ENCODE data around the gene CD6.

The CD6 gene

DNA sequence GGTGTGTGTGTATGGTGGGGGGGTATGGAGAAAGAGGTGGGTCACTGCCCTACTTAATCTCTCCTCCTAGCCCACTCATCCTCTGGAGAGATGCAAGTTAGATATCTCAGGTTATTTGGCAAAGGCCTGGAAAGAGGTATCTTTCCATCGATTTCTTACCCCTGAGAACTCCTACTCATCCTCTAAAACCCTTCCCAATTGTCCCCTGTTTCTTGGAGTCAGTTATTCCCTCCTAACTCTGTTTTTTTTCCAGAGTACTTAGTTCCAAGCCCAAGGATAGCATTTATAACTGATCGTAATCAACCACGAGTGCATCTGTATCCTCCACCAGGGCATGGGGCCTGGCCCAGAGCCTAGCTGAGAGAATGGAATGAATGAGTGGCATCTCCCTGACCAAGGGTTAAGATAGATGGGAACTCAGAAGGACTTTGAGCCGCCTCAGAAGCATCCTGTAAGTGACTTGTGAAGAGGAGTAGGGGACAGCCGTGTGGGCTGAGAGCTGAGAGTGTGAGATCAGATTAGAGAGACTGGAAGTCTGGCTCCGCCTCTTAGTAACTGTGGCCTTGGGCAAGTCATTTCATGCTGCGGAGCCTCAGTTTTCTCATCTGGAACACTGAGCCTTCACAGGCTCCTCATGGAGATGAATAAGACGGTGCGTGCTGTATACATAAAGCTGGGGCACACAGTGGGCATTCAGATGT lies 16.2 kb downstream of the CD6 start:
- DNase-seq, result no peak

DNA sequence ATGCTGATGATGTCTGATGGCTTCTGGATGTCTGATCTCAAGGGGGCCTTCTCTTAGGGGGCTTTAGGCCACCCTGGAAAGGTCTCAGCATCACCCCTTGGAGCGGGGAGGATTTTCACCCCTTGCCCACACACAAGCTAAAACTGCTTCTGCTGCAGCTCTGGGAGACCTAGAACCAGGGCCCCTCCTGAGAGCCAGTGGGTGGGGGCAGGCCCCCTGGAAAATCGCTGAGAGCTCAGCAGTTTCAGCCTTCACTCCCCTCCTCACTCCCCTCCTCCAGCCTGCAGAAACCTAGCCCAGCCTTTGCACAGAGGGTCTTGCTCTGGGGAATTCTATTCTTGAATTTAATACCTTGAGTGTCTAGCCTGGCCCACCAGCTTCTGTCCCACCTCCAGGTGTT lies 17.2 kb downstream of the CD6 start:
- DNase-seq, result no peak

DNA sequence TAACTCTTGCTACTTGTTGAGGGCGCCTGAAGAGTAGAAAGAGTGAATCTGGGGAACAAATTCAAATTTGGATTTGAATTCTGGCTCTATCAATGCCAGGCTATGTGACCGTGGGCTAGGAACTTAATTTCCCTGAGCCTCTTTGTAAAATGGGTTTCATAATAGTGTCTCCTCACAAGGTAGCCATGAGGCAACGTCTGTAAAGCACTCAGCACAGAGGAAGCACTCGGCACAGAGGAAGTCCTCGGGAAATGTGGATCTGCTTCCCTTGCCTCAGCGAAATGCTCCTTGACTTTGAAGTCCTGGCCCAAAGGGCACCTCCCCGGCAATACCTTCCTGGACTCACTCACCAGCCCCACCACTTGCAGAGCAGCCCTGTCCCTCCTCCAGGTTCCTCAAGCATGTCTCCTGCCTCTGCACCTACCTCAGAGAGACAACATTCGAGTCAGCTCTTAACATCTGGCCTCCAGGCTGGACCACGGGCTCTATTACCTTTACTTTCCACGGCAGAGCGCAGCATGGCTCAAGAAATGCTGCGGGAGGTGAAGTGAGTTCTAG lies 17.7 kb downstream of the CD6 start:
- no peak for DNase-seq

DNA sequence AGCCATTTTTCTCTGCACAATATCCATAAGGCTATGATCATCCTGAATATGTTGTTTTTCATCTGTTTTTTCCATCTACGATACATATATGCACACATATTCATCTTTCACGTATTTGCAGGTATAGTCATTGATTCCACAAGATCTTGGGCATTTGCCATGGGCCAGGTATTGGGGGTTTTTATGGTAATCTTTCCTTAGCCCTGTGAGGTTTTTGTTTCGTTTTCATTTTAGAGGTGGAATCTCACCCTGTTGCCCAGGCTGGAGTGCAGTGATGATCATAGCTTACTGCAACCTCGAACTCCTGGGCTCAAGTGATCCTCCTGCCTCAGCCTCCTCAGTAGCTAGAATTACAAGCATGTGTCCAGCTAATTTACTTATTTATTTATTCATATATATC lies 20.0 kb downstream of the CD6 start:
- DNase-seq, result no peak

DNA sequence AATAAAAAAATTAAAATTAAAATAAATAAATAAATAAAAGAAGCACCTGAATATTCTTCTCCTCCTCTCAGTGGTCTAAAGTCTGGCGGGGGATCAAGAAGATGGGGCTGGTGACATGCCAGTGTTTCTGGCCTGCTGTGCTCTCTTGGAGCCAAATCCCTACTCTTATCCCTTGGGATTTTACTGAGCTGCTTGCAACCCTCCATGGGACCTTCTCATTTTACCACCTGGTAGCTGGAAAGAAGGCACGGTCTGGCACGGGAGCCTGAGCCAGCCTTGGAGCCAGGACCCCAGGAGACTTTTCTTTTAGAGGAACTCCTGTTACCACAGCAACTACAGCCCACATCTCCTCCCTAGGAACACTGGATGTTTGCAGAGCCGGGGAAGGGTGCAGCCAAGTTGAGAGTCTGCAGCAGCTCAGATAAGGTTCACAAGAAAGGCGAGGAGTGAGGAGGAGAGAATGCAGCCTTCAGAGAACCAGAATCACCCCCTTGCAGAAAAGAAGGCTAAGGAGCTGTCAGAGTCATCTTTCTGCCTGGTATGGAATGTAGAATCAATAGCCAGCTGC lies 21.4 kb downstream of the CD6 start:
- no peak for DNase-seq

DNA sequence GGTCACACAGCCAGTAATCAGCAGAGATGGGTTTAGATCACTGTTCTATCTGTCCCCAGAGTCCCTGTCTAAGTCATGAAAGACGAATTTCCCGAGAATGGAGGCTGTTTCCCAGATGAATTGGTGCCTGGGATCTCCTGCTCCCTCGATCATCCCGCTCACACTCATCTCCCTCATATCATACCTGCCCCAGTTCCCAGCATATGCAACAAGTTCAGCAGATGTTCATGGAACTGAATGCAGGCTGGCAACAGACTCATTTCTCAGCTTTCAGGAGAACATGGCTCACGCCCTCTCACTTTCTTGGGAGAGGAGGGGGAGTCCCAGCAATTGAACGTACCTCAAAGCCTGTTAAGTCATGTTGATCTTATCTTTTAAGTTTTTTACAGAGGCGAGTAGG lies 22.1 kb downstream of the CD6 start:
- DNase-seq, result no peak

DNA sequence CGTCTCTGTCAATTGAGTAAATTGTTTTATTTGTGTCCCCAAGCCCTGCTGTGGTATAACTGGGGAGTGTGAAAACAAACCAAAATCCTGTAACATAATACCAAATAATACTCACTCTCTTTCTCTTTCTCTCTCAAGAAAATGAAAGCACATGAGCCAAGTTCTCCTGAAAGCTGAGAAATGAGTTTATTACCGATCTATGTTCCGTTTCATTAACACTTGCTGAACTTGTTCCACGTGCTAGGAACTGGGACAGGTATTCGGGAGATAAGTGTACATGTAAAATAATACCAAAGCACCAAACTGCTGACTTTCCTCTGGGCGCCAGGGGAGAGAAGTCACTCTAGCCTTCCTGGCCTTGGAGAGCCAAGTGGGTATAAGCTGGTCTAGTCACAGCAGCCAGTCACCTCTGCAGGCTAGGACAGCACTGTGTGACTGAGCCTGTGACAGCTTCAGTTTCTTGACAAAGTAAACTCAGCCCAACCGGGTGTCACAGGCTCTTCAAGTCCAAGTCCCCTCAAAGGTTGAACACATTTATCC lies 23.1 kb downstream of the CD6 start:
- DNase-seq, result no peak

DNA sequence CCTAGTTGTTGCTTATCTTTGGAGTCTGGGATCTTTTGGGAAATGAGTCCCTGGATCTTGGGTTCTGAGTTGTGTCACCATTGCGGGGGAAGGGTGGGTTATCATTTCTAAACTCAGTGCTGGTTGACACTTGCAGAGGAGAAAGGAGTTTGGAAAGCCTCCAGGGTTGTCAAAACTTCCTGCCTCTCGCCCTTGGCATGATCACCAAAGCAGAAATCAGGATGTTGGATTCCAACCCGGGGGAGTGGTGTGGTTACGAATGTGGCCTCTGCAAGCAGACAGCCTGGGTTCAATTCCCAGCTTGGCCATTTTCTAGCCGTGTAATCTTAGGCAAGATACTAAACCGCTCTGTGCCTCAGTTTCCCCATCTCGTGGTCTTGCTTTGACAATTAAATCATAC lies 24.3 kb downstream of the CD6 start:
- no peak for DNase-seq

DNA sequence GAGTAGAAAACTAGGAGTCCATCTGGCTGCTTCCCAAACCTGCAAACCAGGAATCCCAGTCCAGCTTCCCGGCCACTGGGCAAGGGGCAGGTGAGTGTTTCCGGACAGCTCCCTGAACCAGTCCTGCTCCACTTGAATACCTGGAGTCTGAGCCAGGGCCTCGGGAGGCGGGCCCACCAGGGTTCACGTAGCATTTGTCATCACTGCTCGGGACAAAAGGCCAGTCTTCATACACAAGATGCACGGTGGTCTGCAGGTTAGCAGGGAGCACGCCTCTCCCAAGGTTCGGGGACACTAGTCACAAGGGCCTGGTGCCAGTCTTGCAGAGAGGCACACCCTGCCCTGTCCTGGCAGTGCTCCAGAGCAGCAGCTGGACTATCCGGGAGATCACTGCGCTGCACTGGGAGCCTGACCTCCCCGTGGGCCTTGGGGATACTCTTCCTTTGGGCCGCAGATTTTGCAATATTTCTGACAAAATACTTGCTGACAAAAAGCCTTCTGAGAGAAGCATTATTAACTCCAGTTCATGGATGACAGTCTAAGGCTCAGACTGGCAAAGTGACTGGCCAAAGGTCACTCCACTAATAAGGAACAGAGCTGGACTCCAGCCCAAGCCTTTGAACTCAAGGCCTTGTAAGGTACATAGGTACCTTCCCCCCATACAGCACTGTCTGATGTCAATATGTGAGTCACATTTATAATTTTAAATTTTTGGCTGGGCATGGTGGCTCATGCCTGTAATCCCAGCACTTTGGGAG lies 25.1 kb downstream of the CD6 start:
- DNase-seq, result no peak

DNA sequence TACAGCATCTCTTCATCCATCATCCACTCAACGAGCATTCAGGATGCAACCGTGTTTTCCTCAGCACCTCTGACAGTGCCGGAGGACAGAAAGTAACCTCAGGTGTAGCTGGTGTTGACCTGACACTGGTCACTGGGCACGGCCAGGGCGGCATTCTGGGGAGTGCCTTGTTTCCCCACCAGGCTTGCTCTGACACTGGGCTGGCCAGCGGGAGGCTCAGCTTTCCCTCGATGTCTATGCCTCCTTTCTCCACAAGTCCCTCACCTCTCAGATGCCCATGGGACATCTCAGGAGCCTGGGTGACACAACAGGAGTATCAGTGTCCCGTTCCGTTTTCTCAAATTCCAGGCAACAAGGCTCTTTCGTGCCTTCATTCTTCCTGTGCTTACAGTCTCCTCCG lies 28.9 kb downstream of the CD6 start:
- DNase-seq, result no peak

DNA sequence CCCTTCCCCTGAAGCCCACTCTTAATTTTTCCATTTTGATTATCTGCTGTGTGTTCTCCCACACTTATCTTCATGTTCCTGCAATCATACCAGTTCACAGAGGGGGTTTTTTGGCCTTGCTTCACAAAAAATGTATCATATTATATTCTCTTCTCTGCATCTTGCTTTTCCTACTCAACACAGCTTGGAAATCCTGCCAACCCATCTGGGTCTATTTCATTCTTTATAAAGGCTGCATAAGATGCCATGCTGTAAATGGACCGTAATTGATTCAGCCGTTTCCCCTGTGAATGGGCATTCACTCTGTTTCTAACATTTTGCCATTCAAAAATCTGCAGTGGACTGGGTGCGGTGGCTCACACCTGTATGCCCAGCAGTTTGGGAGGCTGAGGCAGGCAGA lies 30.5 kb downstream of the CD6 start:
- DNase-seq, result no peak

DNA sequence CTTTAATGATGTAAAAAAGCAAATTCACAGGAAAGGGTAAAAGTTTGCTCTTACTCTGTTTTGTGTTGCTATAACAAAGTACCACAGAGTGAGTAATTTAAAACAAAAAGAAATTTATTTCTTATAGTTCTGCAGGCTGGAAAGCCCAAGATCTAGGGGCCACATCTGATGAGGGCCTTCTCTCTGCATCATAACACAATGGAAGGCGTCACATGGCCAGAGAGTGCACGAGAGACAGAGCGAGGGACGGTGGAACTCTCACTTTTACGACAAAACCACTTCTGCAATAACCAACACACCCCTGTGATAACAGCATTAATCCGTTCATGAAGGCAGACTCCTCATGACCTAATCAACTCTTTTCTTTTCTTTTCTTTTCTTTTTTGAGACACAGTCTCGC lies 31.1 kb downstream of the CD6 start:
- DNase-seq, result no peak

DNA sequence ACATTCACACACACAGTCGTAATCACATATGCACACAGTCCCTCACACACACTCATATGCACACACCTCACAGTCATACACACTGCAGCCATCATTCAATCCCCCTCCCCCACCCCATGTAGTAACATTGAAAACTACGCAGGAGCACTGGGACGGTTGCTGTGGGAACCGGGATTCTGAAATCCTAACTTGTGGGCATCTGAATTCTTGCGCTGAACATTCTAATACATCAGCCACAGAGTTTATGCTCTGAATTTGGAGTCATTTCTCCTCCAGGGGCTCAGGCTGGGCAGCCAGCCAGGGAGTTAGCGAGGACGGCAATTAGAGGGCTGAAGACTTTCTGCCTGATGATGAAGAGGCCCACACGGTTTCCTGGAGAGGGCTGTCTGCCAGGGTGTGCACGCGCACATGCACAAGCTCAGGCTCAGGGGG lies 32.7 kb downstream of the CD6 start:
- no peak for DNase-seq

DNA sequence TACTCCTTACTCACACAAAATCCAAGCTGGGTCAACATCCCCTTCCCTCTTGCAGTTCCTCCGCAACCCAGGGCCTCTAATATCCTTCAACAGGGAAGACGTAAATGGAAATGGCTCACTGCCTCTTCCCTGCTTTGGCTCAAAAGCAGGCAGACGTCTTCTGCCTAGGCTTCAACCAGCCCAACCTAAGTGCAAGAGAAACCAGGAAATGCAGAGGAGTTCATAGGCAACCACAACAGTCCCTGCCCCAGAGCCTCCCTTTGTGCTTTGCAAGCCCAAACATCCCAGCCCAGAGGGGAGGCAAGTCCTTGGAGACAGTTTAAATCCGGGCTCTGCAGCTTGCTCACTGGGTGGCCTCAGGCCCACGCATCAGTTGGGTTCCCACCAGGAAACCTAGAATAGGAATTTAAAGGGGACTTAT lies 33.3 kb downstream of the CD6 start:
- DNase-seq, result no peak

DNA sequence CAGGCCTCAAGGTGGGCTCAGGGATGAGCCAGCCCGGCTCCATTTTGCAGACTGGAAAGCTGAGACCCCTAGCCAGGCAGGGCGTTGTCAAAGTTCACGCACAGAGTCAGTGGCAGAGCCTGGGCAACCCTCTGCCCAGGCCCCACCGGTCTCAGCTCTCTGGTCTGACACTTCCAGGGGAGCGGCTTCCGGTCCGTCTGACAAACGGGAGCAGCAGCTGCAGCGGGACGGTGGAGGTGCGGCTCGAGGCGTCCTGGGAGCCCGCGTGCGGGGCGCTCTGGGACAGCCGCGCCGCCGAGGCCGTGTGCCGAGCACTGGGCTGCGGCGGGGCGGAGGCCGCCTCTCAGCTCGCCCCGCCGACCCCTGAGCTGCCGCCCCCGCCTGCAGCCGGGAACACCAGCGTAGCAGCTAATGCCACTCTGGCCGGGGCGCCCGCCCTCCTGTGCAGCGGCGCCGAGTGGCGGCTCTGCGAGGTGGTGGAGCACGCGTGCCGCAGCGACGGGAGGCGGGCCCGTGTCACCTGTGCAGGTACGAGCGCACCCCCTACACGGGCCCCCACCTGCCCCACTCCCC lies 36.0 kb downstream of the CD6 start:
- DNase-seq, result no peak

DNA sequence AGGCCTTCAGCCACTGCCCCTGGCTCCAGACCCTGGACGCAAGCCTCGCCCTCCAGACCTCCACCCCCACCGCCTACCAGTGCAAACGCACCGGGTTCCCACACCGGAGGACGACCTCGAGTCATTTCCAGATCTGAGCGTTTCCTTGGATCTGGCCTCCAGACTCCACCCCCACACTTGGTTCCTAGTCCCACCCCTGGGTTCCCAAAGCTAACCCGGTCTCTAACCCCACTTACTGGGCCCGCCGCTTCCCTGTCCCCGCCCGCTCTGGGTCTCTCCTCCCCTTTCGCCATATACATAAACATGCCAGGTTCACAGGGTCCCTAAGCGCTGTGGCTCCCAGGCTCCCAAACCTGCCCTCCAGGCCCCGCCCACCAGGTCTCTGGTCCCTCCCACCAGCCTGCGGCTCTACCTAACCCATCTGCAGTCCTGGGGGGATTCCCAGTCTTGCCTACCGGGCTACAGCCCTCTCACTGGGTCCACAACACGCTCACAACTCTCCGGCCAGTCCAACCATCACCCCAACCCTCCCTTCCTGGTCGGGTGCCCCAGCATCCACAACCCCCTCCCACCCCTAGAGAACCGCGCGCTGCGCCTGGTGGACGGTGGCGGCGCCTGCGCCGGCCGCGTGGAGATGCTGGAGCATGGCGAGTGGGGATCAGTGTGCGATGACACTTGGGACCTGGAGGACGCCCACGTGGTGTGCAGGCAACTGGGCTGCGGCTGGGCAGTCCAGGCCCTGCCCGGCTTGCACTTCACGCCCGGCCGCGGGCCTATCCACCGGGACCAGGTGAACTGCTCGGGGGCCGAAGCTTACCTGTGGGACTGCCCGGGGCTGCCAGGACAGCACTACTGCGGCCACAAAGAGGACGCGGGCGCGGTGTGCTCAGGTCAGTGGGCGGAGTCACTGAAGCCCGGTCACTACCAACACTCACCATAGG lies 36.7 kb downstream of the CD6 start:
- DNase-seq, result no peak

DNA sequence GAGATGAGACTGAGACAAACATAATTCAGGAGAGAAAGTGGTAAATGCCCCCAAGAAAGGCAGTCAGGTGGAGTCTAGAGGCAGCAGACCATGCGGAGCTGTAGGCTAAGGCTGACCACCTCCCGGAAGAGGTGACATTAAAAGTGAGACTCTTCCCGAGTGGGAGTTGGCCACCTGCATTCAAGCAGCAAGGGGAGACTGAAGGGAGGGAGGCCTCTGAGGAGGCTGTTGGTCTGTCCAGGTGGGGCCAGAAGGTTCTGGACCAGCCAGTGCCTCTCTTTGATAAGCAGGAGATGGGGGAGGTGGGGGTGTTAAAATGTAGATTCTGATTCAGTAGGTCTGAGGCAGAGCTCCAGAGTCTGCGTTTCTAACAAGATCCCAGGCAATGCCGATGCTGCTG lies 37.5 kb downstream of the CD6 start:
- DNase-seq, result no peak

DNA sequence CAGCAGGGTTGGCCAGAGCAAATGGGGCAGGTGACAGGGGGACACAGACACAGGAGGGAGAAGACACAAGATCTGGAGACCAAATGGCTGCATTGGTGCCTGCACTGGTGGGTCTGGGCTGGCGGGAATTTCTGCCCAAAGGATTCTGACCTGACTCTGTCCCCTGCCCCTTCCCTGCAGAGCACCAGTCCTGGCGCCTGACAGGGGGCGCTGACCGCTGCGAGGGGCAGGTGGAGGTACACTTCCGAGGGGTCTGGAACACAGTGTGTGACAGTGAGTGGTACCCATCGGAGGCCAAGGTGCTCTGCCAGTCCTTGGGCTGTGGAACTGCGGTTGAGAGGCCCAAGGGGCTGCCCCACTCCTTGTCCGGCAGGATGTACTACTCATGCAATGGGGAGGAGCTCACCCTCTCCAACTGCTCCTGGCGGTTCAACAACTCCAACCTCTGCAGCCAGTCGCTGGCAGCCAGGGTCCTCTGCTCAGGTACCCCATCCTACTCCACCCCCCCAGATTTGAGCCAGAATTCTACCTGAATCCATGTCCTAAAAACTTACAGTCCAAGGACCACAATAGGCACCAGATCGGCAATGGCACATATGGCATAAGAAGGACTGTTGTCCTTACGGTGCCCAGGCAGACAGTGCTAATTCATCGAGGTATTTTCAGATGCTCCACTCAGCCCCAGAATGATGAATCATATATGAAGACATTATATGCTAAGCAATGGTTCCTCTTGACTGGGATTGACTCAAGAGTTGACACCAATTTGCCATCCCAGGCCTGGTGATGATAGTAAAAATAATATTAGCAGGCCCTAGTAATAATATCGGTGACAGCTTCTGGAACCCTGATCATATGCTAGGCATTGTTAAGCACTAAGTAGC lies 38.2 kb downstream of the CD6 start:
- no peak for DNase-seq

DNA sequence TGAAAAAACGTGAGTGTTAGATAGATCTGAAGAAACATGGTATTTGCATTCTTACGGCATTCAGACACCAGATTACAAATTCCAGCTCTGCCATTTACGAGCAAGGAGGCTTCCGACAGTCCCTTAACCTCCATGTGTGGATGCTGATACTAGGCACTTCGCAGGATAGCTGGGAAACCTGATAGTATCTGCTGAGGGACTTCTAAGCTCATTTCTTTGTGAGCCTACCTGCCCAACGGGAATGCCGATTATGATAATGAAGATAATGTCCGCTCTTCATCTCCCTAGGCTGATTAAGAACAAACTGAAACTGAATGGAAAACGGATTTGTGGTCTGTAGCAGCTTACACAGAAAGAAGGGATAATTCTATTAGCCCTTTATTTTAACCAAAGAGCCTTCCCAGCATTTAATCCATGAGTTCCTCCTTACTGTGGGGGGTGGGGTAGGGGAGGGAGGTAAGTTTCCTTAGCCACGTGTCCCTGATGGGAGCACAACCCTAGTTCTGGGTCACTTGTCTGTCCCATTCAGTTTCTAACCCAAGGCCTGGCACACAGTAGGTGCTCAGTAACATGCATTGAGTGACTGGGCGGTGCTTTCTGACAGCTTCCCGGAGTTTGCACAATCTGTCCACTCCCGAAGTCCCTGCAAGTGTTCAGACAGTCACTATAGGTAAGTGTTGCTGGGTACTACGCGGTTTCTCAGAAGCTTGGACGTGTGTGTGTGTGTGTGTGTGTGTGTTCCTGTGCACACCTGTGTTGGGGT lies 39.2 kb downstream of the CD6 start:
- no peak for DNase-seq

DNA sequence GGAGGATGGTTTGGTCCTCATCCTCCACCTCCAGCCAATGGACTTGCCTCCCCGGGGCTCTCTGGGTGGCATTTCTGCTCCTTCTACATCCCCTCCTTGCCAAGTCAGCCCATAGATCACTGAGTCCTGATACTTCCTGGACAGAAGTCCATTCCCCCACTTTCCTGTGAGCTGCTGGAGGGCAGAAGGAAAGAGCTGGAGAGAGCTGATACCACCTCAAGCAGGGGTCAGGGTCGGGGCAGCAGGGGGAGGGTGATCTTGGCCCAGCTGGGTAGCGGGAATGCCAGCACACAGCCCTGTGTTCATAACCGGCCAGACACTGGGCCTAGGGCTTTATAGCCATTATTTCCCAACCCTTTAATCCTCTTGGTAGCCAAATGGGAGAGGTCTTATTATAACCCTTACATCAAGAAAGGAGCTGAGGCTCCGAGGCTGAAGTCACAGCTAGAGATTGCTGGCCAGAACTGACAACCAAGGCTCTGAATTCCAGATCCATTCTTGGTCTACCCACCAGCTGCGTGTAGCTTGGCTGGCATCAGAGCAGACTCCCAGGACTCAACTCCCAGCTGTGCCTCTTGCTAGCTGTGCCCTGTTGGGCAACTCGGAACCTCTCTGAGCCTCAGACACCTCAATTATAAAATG lies 39.9 kb downstream of the CD6 start:
- no peak for DNase-seq
